ENCODE results near the gene FBXO7.

- TF ChIP-seq CTCF (conservative IDR thresholded peaks at IDR 0.05; ENCODE audit: low read length) = no peak
- no peak for TF ChIP-seq EZH2phosphoT487 (IDR thresholded peaks at IDR 0.05; ENCODE audit: borderline replicate concordance)
These were observed 61.7 kb downstream of the FBXO7 start for GRCh38 chr22:32536352-32536751.
